Esophagus muscularis mucosa (tissue), 4 donors: Measurements from ENCODE around the gene PRPF31. TPM values are rescaled to one million over a fixed set of nuclear protein-coding genes. Genes with fewer than 3 reads are reported as not detected.

ENCODE experiments used
- DNase-seq: peaks from one replicate; pipeline ENCODE4 v3.0.0-alpha.2; 2017; ENCODE audit errors: extremely low spot score
- H3K27ac ChIP-seq, 4 donors: fragments of 200-600 bp; sonication (generic); replicated peaks in 1 of 4; 1 replicate in 3 of 4; 2 replicates in 1 of 4; pipeline ENCODE4 v1.5.1; 2016 to 2019; ENCODE audit warnings: mild to moderate bottlenecking in 1 of 4
- H3K27me3 ChIP-seq, 4 donors: fragments of 200-600 bp; sonication (generic); one replicate each; pipeline versions ENCODE4 v1.5.1 to v1.6.0; 2016 to 2019
- H3K36me3 ChIP-seq, 4 donors: fragments of 200-600 bp; sonication (generic); one replicate each; pipeline ENCODE4 v1.5.1; 2016 to 2019
- H3K4me1 ChIP-seq, 4 donors: fragments of 200-600 bp; sonication (generic); one replicate each; pipeline ENCODE4 v1.5.1; 2016 to 2019
- H3K4me3 ChIP-seq, 4 donors: fragments of 200-600 bp; sonication (generic); 1 replicate in 2 of 4; 2 replicates in 2 of 4; pipeline ENCODE4 v1.5.1; 2016 to 2019; ENCODE audit warnings: mild to moderate bottlenecking in 4 of 4, moderate library complexity in 1 of 4
- H3K9me3 ChIP-seq, 4 donors: fragments of 200-600 bp; sonication (generic); 1 replicate in 3 of 4; 2 replicates in 1 of 4; pipeline ENCODE4 v1.5.1; 2016 to 2019
- EP300 ChIP-seq: sonication (generic); formaldehyde crosslinking; IDR thresholded peaks from one replicate; pipeline ENCODE4 v1.6.1; 2017; ENCODE audit warnings: antibody characterized with exemption
- POLR2A ChIP-seq: fragments of 450-650 bp; IDR thresholded peaks from one replicate; pipeline ENCODE4 v1.6.1; 2017; ENCODE audit warnings: antibody characterized with exemption, moderate library complexity, mild to moderate bottlenecking, low read depth
- POLR2AphosphoS5 ChIP-seq, 2 donors: sonication (generic); formaldehyde crosslinking; IDR thresholded peaks; one replicate each; pipeline ENCODE4 v1.6.1; 2017; ENCODE audit warnings: antibody characterized with exemption in 2 of 2
- WGBS: methylation state at CpG from one replicate; pipeline ENCODE4 v1.1.5; 2018; 5-methylcytosine and 5-hydroxymethylcytosine counted together
- intact Hi-C: fragments of 100-400 bp; cut with DNase I; formaldehyde crosslinking; loops from one replicate; pipeline ENCODE4 v1.15.1; 2023
- total RNA-seq, 4 donors: library from RNA; depleted of rRNA; stranded (reverse); fragments of >200 nt; gene quantifications; one replicate each; pipeline versions ENCODE4 v1.1.0 to v1.2.1, GENCODE V29; 2016
- TF ChIP-seq, protein P1 (sequence below), 3 experiments: fragments of 200-600 bp in 2 of 3; fragments of 450-650 bp in 1 of 3; sonication (generic) in 2 of 3; IDR thresholded peaks; one replicate each; pipeline ENCODE4 v1.5.1; 2017 to 2019; ENCODE audit warnings: antibody characterized with exemption in 3 of 3, mild to moderate bottlenecking in 2 of 3, moderate library complexity in 1 of 3

The PRPF31 gene
- total RNA-seq, 4 donors from 2014 or later = 44.9 to 64.3 (median 56.0) TPM

DNA sequence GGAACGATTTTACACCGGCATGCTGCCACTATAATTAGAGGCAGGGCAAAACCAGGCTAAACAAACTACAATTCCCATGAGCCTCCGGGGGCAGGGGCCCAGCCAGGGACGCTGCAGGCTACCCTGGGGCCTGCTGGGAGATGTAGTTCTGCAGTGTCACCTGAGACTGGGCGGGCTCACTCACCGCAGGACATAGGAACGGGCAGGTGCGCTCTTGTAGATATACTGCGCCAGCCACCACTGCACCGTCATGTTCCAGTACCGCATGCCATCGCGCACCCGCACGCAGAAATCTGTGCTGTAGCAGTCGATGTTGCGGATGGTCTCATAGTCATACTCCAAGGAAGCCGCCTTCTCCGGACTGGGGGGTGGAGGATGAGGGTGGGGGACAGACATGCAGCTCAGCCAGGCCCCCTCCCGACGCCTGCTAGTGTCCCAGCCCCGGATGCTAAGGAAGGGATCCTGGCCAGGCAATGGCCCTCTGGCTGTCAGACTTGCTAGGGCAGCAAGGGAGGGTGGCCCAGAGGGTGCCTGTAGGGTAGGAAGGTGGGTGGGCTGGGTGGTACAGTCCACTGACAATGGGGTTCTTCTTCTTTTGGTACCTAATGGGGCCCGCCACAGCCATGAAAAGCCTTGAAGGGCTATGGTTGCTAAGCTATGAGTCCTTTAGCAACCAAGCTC lies 63.2 kb downstream of the PRPF31 start:
- WGBS = 89% methylated on average over 19 of the region's 23 CpGs
- no peak for DNase-seq
- intact Hi-C loops = no loop called here
- Histone ChIP-seq H3K36me3 (peaks cover 0 to 41% (median 30%) of the 10 kb centered on the region in 4 donors), H3K4me3 (no peak overlapping the region), H3K27ac (no peak overlapping the region), H3K4me1 (no peaks in the 10 kb centered on the region), H3K9me3 (no peaks in the 10 kb centered on the region), H3K27me3 (peaks cover 0 to 9% (median under 1%) of the 10 kb centered on the region in 4 donors)
- no peak for TF ChIP-seq POLR2AphosphoS5 (IDR thresholded peaks at IDR 0.05)
- no peak for TF ChIP-seq POLR2A
- no peak for TF ChIP-seq EP300
- TF ChIP-seq, protein P1, sequence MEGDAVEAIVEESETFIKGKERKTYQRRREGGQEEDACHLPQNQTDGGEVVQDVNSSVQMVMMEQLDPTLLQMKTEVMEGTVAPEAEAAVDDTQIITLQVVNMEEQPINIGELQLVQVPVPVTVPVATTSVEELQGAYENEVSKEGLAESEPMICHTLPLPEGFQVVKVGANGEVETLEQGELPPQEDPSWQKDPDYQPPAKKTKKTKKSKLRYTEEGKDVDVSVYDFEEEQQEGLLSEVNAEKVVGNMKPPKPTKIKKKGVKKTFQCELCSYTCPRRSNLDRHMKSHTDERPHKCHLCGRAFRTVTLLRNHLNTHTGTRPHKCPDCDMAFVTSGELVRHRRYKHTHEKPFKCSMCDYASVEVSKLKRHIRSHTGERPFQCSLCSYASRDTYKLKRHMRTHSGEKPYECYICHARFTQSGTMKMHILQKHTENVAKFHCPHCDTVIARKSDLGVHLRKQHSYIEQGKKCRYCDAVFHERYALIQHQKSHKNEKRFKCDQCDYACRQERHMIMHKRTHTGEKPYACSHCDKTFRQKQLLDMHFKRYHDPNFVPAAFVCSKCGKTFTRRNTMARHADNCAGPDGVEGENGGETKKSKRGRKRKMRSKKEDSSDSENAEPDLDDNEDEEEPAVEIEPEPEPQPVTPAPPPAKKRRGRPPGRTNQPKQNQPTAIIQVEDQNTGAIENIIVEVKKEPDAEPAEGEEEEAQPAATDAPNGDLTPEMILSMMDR (IDR thresholded peaks at IDR 0.05) = no peak

DNA sequence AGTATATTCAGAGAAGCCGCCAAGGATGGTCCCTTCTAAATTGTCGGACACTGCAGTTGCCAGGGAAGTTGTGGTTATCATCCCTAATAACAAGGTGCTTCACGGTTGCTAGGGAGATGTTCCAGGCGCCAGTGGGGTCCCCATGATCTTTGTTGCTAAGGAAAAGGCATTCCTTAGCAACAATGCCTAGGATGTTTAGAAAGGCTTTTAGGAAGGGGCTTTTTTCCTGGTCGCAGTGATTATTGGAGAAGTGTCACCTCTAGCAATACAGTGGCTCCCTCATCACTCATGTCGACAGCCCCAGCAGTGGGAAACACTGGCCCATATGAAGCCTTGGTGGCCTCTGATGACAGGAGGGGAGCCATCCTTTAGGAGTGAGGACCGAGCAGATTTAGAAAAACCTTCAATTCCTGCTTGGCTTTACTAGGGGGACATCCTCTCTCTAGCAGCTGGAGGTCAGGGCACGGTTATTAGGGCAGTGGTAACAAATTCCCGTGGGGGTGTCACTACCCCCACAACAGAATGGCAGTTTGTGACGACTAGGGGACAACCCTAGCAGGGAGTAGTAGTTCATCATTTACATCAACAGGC lies 63.8 kb downstream of the PRPF31 start:
- WGBS = 76% methylated on average over 10 of the region's 10 CpGs
- H3K4me1 ChIP-seq = no peaks in the 10 kb centered on the region
- TF ChIP-seq POLR2A (no peak), POLR2AphosphoS5 (IDR thresholded peaks at IDR 0.05) (no peak), EP300 (no peak)
- TF ChIP-seq, protein P1 (IDR thresholded peaks at IDR 0.05) = no peak
- peaks cover 0 to 41% (median 30%) of the 10 kb centered on the region in 4 donors for H3K36me3 ChIP-seq
- intact Hi-C loops = no loop called here
- no peak overlapping the region for H3K4me3 ChIP-seq
- H3K27me3 ChIP-seq = peaks cover 0 to 2% (median 0%) of the 10 kb centered on the region in 4 donors
- no peak overlapping the region for H3K27ac ChIP-seq
- no peaks in the 10 kb centered on the region for H3K9me3 ChIP-seq
- DNase-seq = no peak

DNA sequence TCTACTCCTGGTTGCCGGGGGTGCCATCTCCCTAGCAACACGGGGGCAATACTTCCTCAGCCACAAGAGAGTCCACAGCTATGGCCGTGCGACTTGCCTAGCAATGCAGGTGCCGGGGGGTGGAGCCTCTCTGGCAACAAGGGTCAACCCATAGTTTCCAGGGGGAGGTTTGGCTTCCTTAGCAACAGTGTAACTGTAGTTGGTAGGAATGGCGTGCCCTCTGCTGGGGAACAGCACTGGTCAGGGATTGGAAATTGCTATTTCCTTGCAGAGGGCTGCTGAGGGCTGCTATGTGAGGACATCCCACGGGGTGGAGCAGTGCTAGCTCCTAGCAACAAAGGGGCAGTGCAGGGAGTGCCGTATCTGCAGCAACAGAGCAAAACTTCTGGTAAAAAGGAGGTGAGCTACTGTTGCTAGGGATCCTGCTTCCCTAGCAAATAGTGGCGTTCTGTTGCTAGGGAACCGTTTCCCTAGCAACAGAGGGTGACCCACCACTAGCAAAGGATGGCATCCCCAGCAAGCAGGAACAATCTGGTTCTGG lies 64.4 kb downstream of the PRPF31 start:
- Histone ChIP-seq H3K27me3 (no peaks in the 10 kb centered on the region), H3K27ac (no peak overlapping the region), H3K9me3 (no peaks in the 10 kb centered on the region), H3K4me1 (no peaks in the 10 kb centered on the region), H3K36me3 (peaks cover 0 to 41% (median 30%) of the 10 kb centered on the region in 4 donors), H3K4me3 (no peak overlapping the region)
- DNase-seq = no peak
- intact Hi-C loops = no loop called here
- TF ChIP-seq EP300 (no peak), POLR2A (no peak), POLR2AphosphoS5 (IDR thresholded peaks at IDR 0.05) (no peak)
- TF ChIP-seq, protein P1 (IDR thresholded peaks at IDR 0.05) = no peak
- 41% methylated on average over 2 of the region's 10 CpGs for WGBS

DNA sequence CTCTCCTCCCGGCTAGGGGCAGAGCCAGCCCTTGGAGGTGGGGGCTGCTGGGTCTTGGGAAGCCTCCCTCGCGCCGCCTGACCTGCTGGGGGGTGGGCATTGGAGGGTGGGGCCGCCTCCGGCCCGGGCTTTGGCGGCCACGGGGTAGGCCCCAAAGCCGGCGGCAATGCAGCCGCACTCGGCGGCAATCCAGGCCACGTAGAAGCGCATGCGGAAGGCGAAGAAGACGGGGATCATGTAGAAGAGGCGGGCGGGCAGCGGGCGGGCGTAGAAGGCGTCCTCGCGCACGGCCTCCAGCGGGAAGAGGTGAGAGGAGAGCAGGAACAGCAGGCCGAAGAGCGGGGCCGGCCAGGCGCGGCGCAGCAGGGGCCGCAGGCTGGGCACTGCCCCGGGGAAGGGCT lies 65.1 kb downstream of the PRPF31 start:
- H3K27ac ChIP-seq = no peak overlapping the region
- H3K27me3 ChIP-seq = no peaks in the 10 kb centered on the region
- no peaks in the 10 kb centered on the region for H3K9me3 ChIP-seq
- intact Hi-C loops = no loop called here
- H3K4me1 ChIP-seq = no peaks in the 10 kb centered on the region
- peaks cover 0 to 42% (median 30%) of the 10 kb centered on the region in 4 donors for H3K36me3 ChIP-seq
- WGBS = 94% methylated on average over 37 of the region's 37 CpGs
- no peak overlapping the region for H3K4me3 ChIP-seq
- TF ChIP-seq POLR2A (no peak), EP300 (no peak), POLR2AphosphoS5 (IDR thresholded peaks at IDR 0.05) (no peak)
- TF ChIP-seq, protein P1 (IDR thresholded peaks at IDR 0.05) = no peak
- no peak for DNase-seq

Other genes starting within 250 kb of the PRPF31 start
- gene MYADM, start 247.9 kb upstream of the PRPF31 start, total RNA-seq = 100 to 1,000 TPM; 130 to 353 (median 204) TPM
- gene PRKCG, start 233.6 kb upstream of the PRPF31 start, total RNA-seq = not detected
- 1 to 10 TPM in 1 of 4 donors, under 1 TPM in 1, not detected in 2; under 0.01 to 1.2 TPM for gene CACNG7, start 206.5 kb upstream of the PRPF31 start, total RNA-seq
- gene CACNG8, start 152.8 kb upstream of the PRPF31 start, total RNA-seq = under 1 TPM in 1 of 4 donors, not detected in 3; 0.06 TPM
- gene CACNG6, start 124.1 kb upstream of the PRPF31 start, total RNA-seq = not detected
- gene VSTM1, start 51.9 kb upstream of the PRPF31 start, total RNA-seq = under 1 TPM in 1 of 4 donors, not detected in 3; 0.33 TPM
- not detected for gene TARM1, start 34.4 kb upstream of the PRPF31 start, total RNA-seq
- 1 to 10 TPM in 3 of 4 donors, under 1 TPM in 1; 0.29 to 5.0 (median 1.6) TPM for gene OSCAR, start 15.0 kb upstream of the PRPF31 start, total RNA-seq
- 10 to 100 TPM in 3 of 4 donors, 1 to 10 TPM in 1; 9.1 to 50.9 (median 26.4) TPM for gene NDUFA3, start 12.9 kb upstream of the PRPF31 start, total RNA-seq
- 10 to 100 TPM; 10.8 to 26.6 (median 19.8) TPM for gene TFPT, start 97 bp upstream of the PRPF31 start, total RNA-seq
- 10 to 100 TPM; 15.1 to 25.3 (median 21.1) TPM for gene CNOT3, start 22.0 kb downstream of the PRPF31 start, total RNA-seq
- gene LENG1, start 44.0 kb downstream of the PRPF31 start, total RNA-seq = 10 to 100 TPM in 3 of 4 donors, 1 to 10 TPM in 1; 10.0 to 12.7 (median 11.5) TPM
- under 1 TPM in 3 of 4 donors, not detected in 1; 0.26 to 0.98 (median 0.33) TPM for gene TMC4, start 57.4 kb downstream of the PRPF31 start, total RNA-seq
- gene MBOAT7, start 73.8 kb downstream of the PRPF31 start, total RNA-seq = 10 to 100 TPM; 40.3 to 83.2 (median 59.4) TPM
- 100 to 1,000 TPM in 1 of 4 donors, 10 to 100 TPM in 3; 49.4 to 103 (median 86.8) TPM for gene TSEN34, start 75.6 kb downstream of the PRPF31 start, total RNA-seq
- 1,000 to 10,000 TPM; 1,410 to 2,465 (median 1,750) TPM for gene RPS9, start 85.1 kb downstream of the PRPF31 start, total RNA-seq
- 10 to 100 TPM in 2 of 4 donors, 1 to 10 TPM in 2; 9.1 to 36.1 (median 11.3) TPM for gene LILRB3, start 107.3 kb downstream of the PRPF31 start, total RNA-seq
- 1 to 10 TPM in 3 of 4 donors, under 1 TPM in 1; 0.86 to 2.9 (median 2.6) TPM for gene LILRA6, start 127.0 kb downstream of the PRPF31 start, total RNA-seq
- 10 to 100 TPM; 16.6 to 26.6 (median 21.4) TPM for gene LILRB5, start 141.5 kb downstream of the PRPF31 start, total RNA-seq
- gene LILRB2, start 165.4 kb downstream of the PRPF31 start, total RNA-seq = 1 to 10 TPM; 2.1 to 5.6 (median 2.6) TPM
- gene LILRA5, start 197.4 kb downstream of the PRPF31 start, total RNA-seq = 10 to 100 TPM in 1 of 4 donors, 1 to 10 TPM in 3; 1.5 to 12.1 (median 2.7) TPM
- not detected for gene LILRA4, start 223.4 kb downstream of the PRPF31 start, total RNA-seq
- 10 to 100 TPM in 3 of 4 donors, 1 to 10 TPM in 1; 7.6 to 23.4 (median 13.0) TPM for gene LAIR1, start 249.2 kb downstream of the PRPF31 start, total RNA-seq